Measurements from ENCODE around the gene PTPRM. TPM values are rescaled to one million over a fixed set of nuclear protein-coding genes. Genes with fewer than 3 reads are reported as not detected.

Gene PTPRM
- total RNA-seq, 4 donors from 2014 or later = 22.5 to 92.5 (median 39.2) TPM

- TF ChIP-seq POLR2A (IDR thresholded peaks at IDR 0.05) = no peak
- no peak for TF ChIP-seq CTCF (IDR thresholded peaks at IDR 0.05)
- TF ChIP-seq POLR2AphosphoS5 (IDR thresholded peaks at IDR 0.05) = no peak
- H3K27me3 ChIP-seq = no peaks in the 10 kb centered on the region
- no peak overlapping the region for H3K27ac ChIP-seq
- DNase-seq = no peak
- H3K9me3 ChIP-seq = no peaks in the 10 kb centered on the region
- in situ Hi-C loops (cut with MboI; ENCODE audit: low pct_ligation_motif_present in 1 of 4, low pct_unique_long_range_greater_than_20kb in 1 of 4, low sequenced_read_pairs in 3 of 4) = loop anchor here in 1 of 4 donors (25.0 kb wide), 1 partner anchor 113 kb away; no protein-coding TSS in a partner anchor
- no peaks in the 10 kb centered on the region for H3K36me3 ChIP-seq
- WGBS, 2 donors (ENCODE audit: low coverage in 1 of 2) = 74 to 78% methylated on average over 1 to 2 of the region's 2 CpGs
- intact Hi-C loops (cut with DNase I; ENCODE audit: low total_unique reads) = no loop called here
- no peak overlapping the region for H3K4me3 ChIP-seq
- H3K4me1 ChIP-seq = peaks cover 0 to 22% (median 2%) of the 10 kb centered on the region in 4 donors
Measured at GRCh38 chr18:8174771-8175170, 607.7 kb downstream of the PTPRM start.

GRCh38 chr18:8175501-8176061, 608.5 kb downstream of the PTPRM start:
- no peak for DNase-seq
- no peak overlapping the region for H3K4me3 ChIP-seq
- no peaks in the 10 kb centered on the region for H3K27me3 ChIP-seq
- H3K36me3 ChIP-seq = no peaks in the 10 kb centered on the region
- intact Hi-C loops (cut with DNase I; ENCODE audit: low total_unique reads) = no loop called here
- H3K9me3 ChIP-seq = no peaks in the 10 kb centered on the region
- WGBS, 2 donors (ENCODE audit: low coverage in 1 of 2) = 58 to 81% methylated on average over 4 to 7 of the region's 7 CpGs
- TF ChIP-seq EP300 (IDR thresholded peaks at IDR 0.05; ENCODE audit: low read depth) (no peak), POLR2A (IDR thresholded peaks at IDR 0.05) (no peak), CTCF (IDR thresholded peaks at IDR 0.05) (no peak), POLR2AphosphoS5 (IDR thresholded peaks at IDR 0.05) (no peak)
- H3K27ac ChIP-seq = peak overlapping the region in 1 of 4 donors; percentile 47
- peaks cover 0 to 22% (median 2%) of the 10 kb centered on the region in 4 donors for H3K4me1 ChIP-seq
- in situ Hi-C loops (cut with MboI; ENCODE audit: low pct_ligation_motif_present in 1 of 4, low pct_unique_long_range_greater_than_20kb in 1 of 4, low sequenced_read_pairs in 3 of 4) = loop anchor here in 1 of 4 donors (25.0 kb wide), 1 partner anchor 112 kb away; no protein-coding TSS in a partner anchor

GRCh38 chr18:8176109-8176508, 609.0 kb downstream of the PTPRM start:
- intact Hi-C loops (cut with DNase I; ENCODE audit: low total_unique reads) = no loop called here
- TF ChIP-seq CTCF (IDR thresholded peaks at IDR 0.05) = no peak
- no peak for TF ChIP-seq POLR2A (IDR thresholded peaks at IDR 0.05)
- no peak for TF ChIP-seq POLR2AphosphoS5 (IDR thresholded peaks at IDR 0.05)
- TF ChIP-seq EP300 (IDR thresholded peaks at IDR 0.05; ENCODE audit: low read depth) = no peak
- H3K27ac ChIP-seq = peak overlapping the region in 2 of 4 donors; percentile 23 to 47

GRCh38 chr18:8176554-8176953, 609.4 kb downstream of the PTPRM start:
- in situ Hi-C loops (cut with MboI; ENCODE audit: low pct_ligation_motif_present in 1 of 4, low pct_unique_long_range_greater_than_20kb in 1 of 4, low sequenced_read_pairs in 3 of 4) = loop anchor here in 1 of 4 donors (25.0 kb wide), 1 partner anchor 111 kb away; no protein-coding TSS in a partner anchor
- no peak for TF ChIP-seq CTCF (IDR thresholded peaks at IDR 0.05)
- no peak for TF ChIP-seq POLR2AphosphoS5 (IDR thresholded peaks at IDR 0.05)
- TF ChIP-seq POLR2A (IDR thresholded peaks at IDR 0.05) = no peak
- no peak for TF ChIP-seq EP300 (IDR thresholded peaks at IDR 0.05; ENCODE audit: low read depth)
- Histone ChIP-seq H3K9me3 (no peaks in the 10 kb centered on the region), H3K4me1 (peaks cover 0 to 22% (median 2%) of the 10 kb centered on the region in 4 donors), H3K36me3 (no peaks in the 10 kb centered on the region), H3K4me3 (no peak overlapping the region), H3K27ac (peak overlapping the region in 2 of 4 donors; percentile 23 to 47), H3K27me3 (no peaks in the 10 kb centered on the region)
- intact Hi-C loops (cut with DNase I; ENCODE audit: low total_unique reads) = no loop called here
- no peak for DNase-seq
- WGBS, 2 donors (ENCODE audit: low coverage in 1 of 2) = 33 to 56% methylated on average over 1 to 4 of the region's 4 CpGs

More at GRCh38 chr18:8176109-8176508, 609.0 kb downstream of the PTPRM start:
- WGBS, 2 donors (ENCODE audit: low coverage in 1 of 2) = 57 to 71% methylated on average over 3 of the region's 3 CpGs
- Histone ChIP-seq H3K4me3 (no peak overlapping the region), H3K27me3 (no peaks in the 10 kb centered on the region), H3K36me3 (no peaks in the 10 kb centered on the region), H3K4me1 (peaks cover 0 to 22% (median 2%) of the 10 kb centered on the region in 4 donors), H3K9me3 (no peaks in the 10 kb centered on the region)
- no peak for DNase-seq
- in situ Hi-C loops (cut with MboI; ENCODE audit: low pct_ligation_motif_present in 1 of 4, low pct_unique_long_range_greater_than_20kb in 1 of 4, low sequenced_read_pairs in 3 of 4) = loop anchor here in 1 of 4 donors (25.0 kb wide), 1 partner anchor 111 kb away; no protein-coding TSS in a partner anchor
